Measurements from ENCODE around the gene CFAP57.
A peak's percentile ranks its signal among the peaks of the same experiment; 100 is the strongest.
"Not testable (repeated sequence)": the region's sequence is repeated elsewhere in the genome, so short reads cannot be mapped to it uniquely, and the experiment has no call there.

Gene CFAP57

DNA sequence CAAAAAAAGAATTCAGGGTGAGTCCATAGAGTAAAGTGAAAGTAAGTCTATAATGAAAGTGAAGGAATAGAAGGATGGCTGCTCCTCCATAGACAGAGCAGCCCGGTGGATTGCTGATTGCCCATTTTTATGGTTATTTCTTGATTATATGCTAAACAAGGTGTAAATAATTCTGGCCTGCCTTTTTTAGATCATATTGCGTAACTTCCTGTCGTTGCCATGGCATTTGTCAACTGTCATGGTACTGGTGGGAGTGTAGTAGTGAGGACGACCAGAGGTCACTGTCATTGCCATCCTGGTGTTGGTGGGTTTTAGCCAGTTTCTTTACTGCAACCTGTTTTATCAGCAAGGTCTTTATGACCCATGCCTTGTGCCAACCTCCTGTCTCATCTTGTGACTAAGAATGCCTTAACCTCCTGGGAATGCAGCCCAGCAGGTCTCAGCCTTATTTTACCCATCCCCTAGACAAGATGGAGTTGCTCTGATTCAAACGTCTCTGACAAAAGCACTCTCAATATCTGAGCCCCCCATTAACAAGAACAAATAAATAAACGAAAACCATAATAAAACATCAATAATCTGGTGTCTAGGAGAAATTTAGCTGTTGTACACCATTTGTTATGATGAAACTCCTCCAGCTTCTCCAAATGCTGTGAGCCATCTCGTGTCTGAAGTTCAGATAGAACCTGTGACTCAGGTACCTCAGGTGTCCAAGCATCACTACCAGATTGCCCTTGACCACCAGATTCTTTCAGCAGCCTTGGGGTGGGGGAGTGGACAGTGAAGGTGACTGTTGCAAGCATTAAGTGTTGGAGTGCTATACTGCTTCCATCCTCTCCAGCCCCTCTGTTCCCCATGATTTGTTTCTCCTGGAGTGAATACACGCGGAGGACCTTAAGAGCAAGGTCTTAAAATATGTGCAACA lies 36.0 kb upstream of the CFAP57 start:
- DNase-seq = no peak
- no peaks in the 10 kb centered on the region for H3K27me3 ChIP-seq (replicated peaks)
- in situ Hi-C loops (cut with HindIII; ENCODE audit: low pct_ligation_motif_present, low sequenced_read_pairs) = no loop called here
- TF ChIP-seq, protein P1, sequence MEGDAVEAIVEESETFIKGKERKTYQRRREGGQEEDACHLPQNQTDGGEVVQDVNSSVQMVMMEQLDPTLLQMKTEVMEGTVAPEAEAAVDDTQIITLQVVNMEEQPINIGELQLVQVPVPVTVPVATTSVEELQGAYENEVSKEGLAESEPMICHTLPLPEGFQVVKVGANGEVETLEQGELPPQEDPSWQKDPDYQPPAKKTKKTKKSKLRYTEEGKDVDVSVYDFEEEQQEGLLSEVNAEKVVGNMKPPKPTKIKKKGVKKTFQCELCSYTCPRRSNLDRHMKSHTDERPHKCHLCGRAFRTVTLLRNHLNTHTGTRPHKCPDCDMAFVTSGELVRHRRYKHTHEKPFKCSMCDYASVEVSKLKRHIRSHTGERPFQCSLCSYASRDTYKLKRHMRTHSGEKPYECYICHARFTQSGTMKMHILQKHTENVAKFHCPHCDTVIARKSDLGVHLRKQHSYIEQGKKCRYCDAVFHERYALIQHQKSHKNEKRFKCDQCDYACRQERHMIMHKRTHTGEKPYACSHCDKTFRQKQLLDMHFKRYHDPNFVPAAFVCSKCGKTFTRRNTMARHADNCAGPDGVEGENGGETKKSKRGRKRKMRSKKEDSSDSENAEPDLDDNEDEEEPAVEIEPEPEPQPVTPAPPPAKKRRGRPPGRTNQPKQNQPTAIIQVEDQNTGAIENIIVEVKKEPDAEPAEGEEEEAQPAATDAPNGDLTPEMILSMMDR (IDR thresholded peaks at IDR 0.05; ENCODE audit: low read depth, low read length, missing control alignments) = no peak
- H3K4me3 ChIP-seq (ENCODE audit: low read depth, low read length) = no peak overlapping the region
- no peaks in the 10 kb centered on the region for H3K36me3 ChIP-seq (replicated peaks)
- H3K27ac ChIP-seq = no peak overlapping the region

DNA sequence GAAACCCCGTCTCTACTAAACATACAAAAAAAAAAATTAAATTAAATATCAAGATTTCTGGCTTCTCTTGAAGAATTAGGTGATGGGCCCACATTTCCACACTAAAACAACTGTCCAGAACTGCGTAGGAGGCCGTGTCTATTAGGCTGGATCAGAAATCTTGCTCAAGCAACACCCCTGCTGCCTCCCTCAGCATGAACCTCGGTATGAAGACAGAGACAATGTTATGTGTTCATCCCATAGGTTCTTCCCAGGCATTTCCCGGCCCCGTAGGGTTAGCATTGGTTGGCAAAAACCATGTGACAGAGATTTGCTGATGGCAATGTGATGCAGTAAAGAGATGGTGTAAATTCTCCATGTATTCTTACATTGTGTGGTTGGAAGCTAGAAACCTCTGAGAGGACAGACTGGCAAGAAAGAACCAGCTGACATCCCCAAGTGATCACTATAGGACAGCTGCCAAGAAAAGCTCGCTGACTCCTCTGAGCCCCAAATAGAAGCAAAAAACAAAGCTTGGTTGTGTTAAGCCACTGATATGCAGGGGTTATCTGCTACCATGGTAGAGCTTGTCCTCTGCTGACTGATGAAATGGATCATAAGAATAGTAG lies 34.6 kb upstream of the CFAP57 start:
- Histone ChIP-seq H3K27ac (no peak overlapping the region), H3K27me3 (replicated peaks) (no peaks in the 10 kb centered on the region), H3K36me3 (replicated peaks) (no peaks in the 10 kb centered on the region), H3K4me3 (ENCODE audit: low read depth, low read length) (no peak overlapping the region)
- in situ Hi-C loops (cut with HindIII; ENCODE audit: low pct_ligation_motif_present, low sequenced_read_pairs) = no loop called here
- TF ChIP-seq, protein P1 (IDR thresholded peaks at IDR 0.05; ENCODE audit: low read depth, low read length, missing control alignments) = no peak
- DNase-seq = peak; percentile 37

DNA sequence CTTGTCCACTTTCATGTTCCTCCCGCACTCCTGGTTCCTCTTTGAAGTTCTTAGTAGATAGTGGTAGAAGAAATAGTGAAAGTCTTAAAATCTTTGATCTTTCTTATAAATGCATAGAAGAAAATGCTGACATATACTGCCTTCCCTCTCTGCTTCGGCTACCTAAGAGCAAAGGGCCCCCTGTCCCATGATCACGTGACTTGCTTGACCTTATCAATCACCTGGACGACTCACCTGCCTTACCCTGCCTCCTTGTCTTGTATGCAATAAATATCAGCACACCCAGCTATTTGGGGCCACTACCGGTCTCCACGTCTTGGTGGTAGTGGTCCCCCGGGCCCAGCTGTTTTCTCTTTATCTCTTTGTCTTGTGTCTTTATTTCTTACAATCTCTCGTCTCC lies 32.8 kb upstream of the CFAP57 start:
- DNase-seq; H3K4me3 ChIP-seq (ENCODE audit: low read depth, low read length); in situ Hi-C loops (cut with HindIII; ENCODE audit: low pct_ligation_motif_present, low sequenced_read_pairs): not testable (repeated sequence)

DNA sequence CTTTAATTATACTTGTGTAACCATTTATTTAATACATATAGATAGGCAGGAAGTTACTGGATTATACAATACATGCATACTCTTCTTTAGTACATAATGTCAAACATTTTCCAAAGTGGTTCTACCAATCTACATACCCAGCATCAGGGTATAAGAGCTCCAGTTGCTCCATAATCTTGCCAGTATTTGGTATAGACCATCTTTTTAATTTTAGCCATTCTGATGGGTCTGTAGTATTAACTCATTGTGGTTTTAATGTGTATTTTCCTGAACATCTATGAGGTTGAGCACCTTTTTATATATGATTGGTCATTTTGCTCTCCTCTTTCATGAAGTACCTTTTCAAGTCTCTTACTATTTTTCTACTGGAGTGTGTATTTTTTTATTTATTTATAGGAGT lies 32.1 kb upstream of the CFAP57 start:
- in situ Hi-C loops (cut with HindIII; ENCODE audit: low pct_ligation_motif_present, low sequenced_read_pairs) = no loop called here
- Histone ChIP-seq H3K27me3 (replicated peaks) (no peaks in the 10 kb centered on the region), H3K27ac (no peak overlapping the region), H3K36me3 (replicated peaks) (no peaks in the 10 kb centered on the region), H3K4me3 (ENCODE audit: low read depth, low read length) (no peak overlapping the region)
- DNase-seq = no peak
- TF ChIP-seq, protein P1 (IDR thresholded peaks at IDR 0.05; ENCODE audit: low read depth, low read length, missing control alignments) = no peak

More for the DNA sequence above, 32.8 kb upstream of the CFAP57 start:
- H3K36me3 ChIP-seq (replicated peaks); H3K27ac ChIP-seq; H3K27me3 ChIP-seq (replicated peaks): not testable (repeated sequence)

DNA sequence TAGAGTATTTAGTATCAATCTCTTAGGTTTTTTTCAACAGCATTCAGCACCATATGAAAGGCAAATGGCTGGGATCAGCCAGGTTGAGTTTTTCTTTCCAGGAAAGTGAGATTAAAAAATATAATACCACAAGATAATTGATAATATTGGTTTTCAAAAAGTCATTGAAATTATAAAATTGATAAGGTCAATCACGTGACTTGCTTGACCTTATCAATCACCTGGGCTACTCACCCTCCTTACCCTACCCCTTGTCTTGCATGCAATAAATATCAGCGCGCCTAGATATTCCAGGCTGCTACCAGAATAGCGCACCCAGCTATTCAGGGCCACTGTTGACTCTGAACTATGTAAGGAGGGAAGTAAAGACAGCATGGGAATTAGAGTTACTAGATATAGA lies 31.5 kb upstream of the CFAP57 start:
- no peak overlapping the region for H3K27ac ChIP-seq
- no peak for DNase-seq
- TF ChIP-seq, protein P1 (IDR thresholded peaks at IDR 0.05; ENCODE audit: low read depth, low read length, missing control alignments) = no peak
- H3K27me3 ChIP-seq (replicated peaks) = no peaks in the 10 kb centered on the region
- H3K36me3 ChIP-seq (replicated peaks) = no peaks in the 10 kb centered on the region
- in situ Hi-C loops (cut with HindIII; ENCODE audit: low pct_ligation_motif_present, low sequenced_read_pairs) = no loop called here
- H3K4me3 ChIP-seq (ENCODE audit: low read depth, low read length) = no peak overlapping the region

DNA sequence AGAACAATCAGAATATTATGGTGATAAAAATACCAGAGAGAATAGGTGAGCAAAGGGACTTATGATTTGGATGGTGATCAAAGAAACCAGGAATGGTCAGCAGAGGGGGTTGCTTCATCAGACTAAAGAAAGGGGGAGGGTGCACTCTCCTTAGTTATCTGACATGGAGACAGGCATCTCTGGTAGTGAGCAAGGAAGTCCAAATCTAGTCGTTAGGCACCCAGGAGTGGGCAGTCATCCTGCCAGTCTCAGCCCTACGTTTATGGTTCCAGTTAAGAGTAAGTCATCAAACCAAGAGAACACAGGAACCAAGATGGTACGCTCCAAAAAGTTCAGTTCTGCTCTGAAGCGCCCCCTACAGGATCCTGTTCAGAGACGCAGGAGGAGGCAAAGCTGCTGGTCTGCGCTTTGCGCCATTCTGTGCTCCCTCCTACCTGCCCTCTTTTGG lies 28.7 kb upstream of the CFAP57 start:
- H3K4me3 ChIP-seq (ENCODE audit: low read depth, low read length) = no peak overlapping the region
- TF ChIP-seq, protein P1 (IDR thresholded peaks at IDR 0.05; ENCODE audit: low read depth, low read length, missing control alignments) = peak; percentile 62
- no peaks in the 10 kb centered on the region for H3K27me3 ChIP-seq (replicated peaks)
- in situ Hi-C loops (cut with HindIII; ENCODE audit: low pct_ligation_motif_present, low sequenced_read_pairs) = no loop called here
- no peak for DNase-seq
- no peaks in the 10 kb centered on the region for H3K36me3 ChIP-seq (replicated peaks)
- H3K27ac ChIP-seq = no peak overlapping the region
